C4-2B (cell line): ENCODE measurements around the gene RNLS.

ENCODE experiments used
- CTCF ChIP-seq: fragments of 450-650 bp; conservative IDR thresholded peaks from 2 replicates; pipeline ENCODE4 v1.5.1; 2017; ENCODE audit warnings: mild to moderate bottlenecking
- ZFX ChIP-seq: fragments of 450-650 bp; IDR thresholded peaks from 2 replicates; pipeline ENCODE4 v1.6.1; 2017

GRCh38 chr10:88608780-88609179, 25.7 kb upstream of the RNLS start:
- no peak for TF ChIP-seq CTCF
- no peak for TF ChIP-seq ZFX
